Bronchial epithelial cell (primary cell): ENCODE measurements around the gene FBXO28. TPM values are rescaled to one million over a fixed set of nuclear protein-coding genes. Genes with fewer than 3 reads are reported as not detected.
"Not testable (repeated sequence)": the region's sequence is repeated elsewhere in the genome, so short reads cannot be mapped to it uniquely, and the experiment has no call there.

ENCODE experiments used
- DNase-seq: peaks from one replicate; pipeline ENCODE4 v3.0.0-alpha.2; 2010; ENCODE audit warnings: low read depth
- FAIRE-seq: peaks from 2 replicates; lab custom pipeline; 2011; peaks lifted over from hg19 to GRCh38; lab: Jason Lieb, UNC
- H3K27me3 ChIP-seq: 2 replicates; pipeline ENCODE4 v1.5.1; 2011; ENCODE audit warnings: low read length; ENCODE audit not compliant: control insufficient read depth, insufficient read depth
- H3K36me3 ChIP-seq: 2 replicates; pipeline ENCODE4 v1.5.1; 2011; ENCODE audit warnings: low read length; ENCODE audit not compliant: control insufficient read depth, insufficient read depth
- H3K4me3 ChIP-seq: 2 replicates; pipeline ENCODE4 v1.5.1; 2011; ENCODE audit warnings: mild to moderate bottlenecking, low read depth, low read length, control low read depth
- CTCF ChIP-seq: IDR thresholded peaks from 2 replicates; pipeline ENCODE4 v1.5.1; 2011; ENCODE audit warnings: mild to moderate bottlenecking, moderate library complexity, low read length, control low read depth, inconsistent platforms; ENCODE audit not compliant: insufficient read depth, severe bottlenecking
- total RNA-seq: library from RNA; depleted of rRNA; stranded (reverse); fragments of >200 nt; gene quantifications from 2 replicates; pipeline ENCODE4 v1.2.1, GENCODE V29; 2014

Gene FBXO28
- total RNA-seq, 1 donor from 2014 or later: 35.8 TPM

GRCh38 chr1:224068458-224069072 lies 45.3 kb upstream of the FBXO28 start:
- FAIRE-seq: no peak
- no peak for TF ChIP-seq CTCF

GRCh38 chr1:224069138-224069537 lies 44.8 kb upstream of the FBXO28 start:
- Histone ChIP-seq H3K27me3 (no peaks in the 10 kb centered on the region), H3K36me3 (no peaks in the 10 kb centered on the region), H3K4me3 (no peak overlapping the region)
- FAIRE-seq: no peak
- DNase-seq: no peak
- no peak for TF ChIP-seq CTCF

More at GRCh38 chr1:224068458-224069072, 45.3 kb upstream of the FBXO28 start:
- H3K27me3 ChIP-seq: no peaks in the 10 kb centered on the region
- no peak overlapping the region for H3K4me3 ChIP-seq
- no peaks in the 10 kb centered on the region for H3K36me3 ChIP-seq
- DNase-seq: no peak

- Histone ChIP-seq H3K36me3 (no peaks in the 10 kb centered on the region), H3K4me3 (no peak overlapping the region), H3K27me3 (no peaks in the 10 kb centered on the region)
- TF ChIP-seq CTCF: no peak
- no peak for FAIRE-seq
- no peak for DNase-seq
Observed at GRCh38 chr1:224070521-224070920, 43.4 kb upstream of the FBXO28 start.

- no peak overlapping the region for H3K4me3 ChIP-seq
- DNase-seq (no peak), FAIRE-seq (no peak)
- no peak for TF ChIP-seq CTCF
- H3K27me3 ChIP-seq: no peaks in the 10 kb centered on the region
- H3K36me3 ChIP-seq: no peaks in the 10 kb centered on the region
Observed at GRCh38 chr1:224076407-224076806, 37.5 kb upstream of the FBXO28 start.

GRCh38 chr1:224079644-224080043 lies 34.3 kb upstream of the FBXO28 start:
- DNase-seq: peak; percentile 58
- not testable (repeated sequence) for FAIRE-seq, H3K27me3 ChIP-seq, H3K36me3 ChIP-seq, H3K4me3 ChIP-seq

- Histone ChIP-seq H3K27me3 (no peaks in the 10 kb centered on the region), H3K4me3 (no peak overlapping the region), H3K36me3 (no peaks in the 10 kb centered on the region)
- FAIRE-seq: no peak
- TF ChIP-seq CTCF: no peak
- peak; percentile 38 for DNase-seq
Observed at GRCh38 chr1:224080115-224080774, 33.7 kb upstream of the FBXO28 start.
